ENCODE measurements around the gene FAM53C. TPM values are rescaled to one million over a fixed set of nuclear protein-coding genes. Genes with fewer than 3 reads are reported as not detected.

Gene FAM53C
- total and polyA plus RNA-seq, 10 of the 15 experiments (the other 5 are each of a cell fraction or from before 2014, with no cell fraction given), result 8.0 to 31.3 (median 24.0) TPM

GRCh38 chr5:138352722-138353559 is 14.9 kb downstream of the FAM53C start:
- H3K4me2 ChIP-seq (ENCODE audit: control insufficient read depth, insufficient read depth), result peak overlapping the region; percentile 90; the same call in 1 of the 2 replicates
- no peaks in the 10 kb centered on the region for H3K27me3 ChIP-seq (replicated peaks in 1 of 2; ENCODE audit: control insufficient read depth in 2 of 2, insufficient read depth in 2 of 2, low read length in 1 of 2)
- FAIRE-seq (no peak), DNase-seq (ENCODE audit: low read depth, low spot score) (no peak), ATAC-seq (peak; percentile 68)
- H3K27ac ChIP-seq (ENCODE audit: control insufficient read depth, insufficient read depth), result peak overlapping the region; percentile 93
- CTCF ChIA-PET, result interaction anchor here (0.6 to 7.7 kb wide), 42 partner anchors 9 to 1037 kb away, joined by 3 to 266 read pairs (median 4); partner anchors contain the start of genes BRD8, CDC23, CDC25C and EGR1
- POLR2A ChIA-PET, result interaction anchor here (0.9 to 8.9 kb wide), 12 partner anchors 15 to 599 kb away, joined by 3 to 143 read pairs (median 8); partner anchors contain the start of genes BRD8, CDC23, CDC25C and EGR1
- H3K9me3 ChIP-seq (replicated peaks; ENCODE audit: control insufficient read depth, insufficient read depth, low read length), result no peaks in the 10 kb centered on the region
- WGBS (ENCODE audit: insufficient coverage, insufficient replicate concordance, low lambda C conversion rate, missing lambda C conversion rate), result 1% methylated on average over 62 of the region's 88 CpGs
- peak overlapping the region; percentile 96 for H3K9ac ChIP-seq (ENCODE audit: control insufficient read depth, insufficient read depth, low read length)
- SMC1A ChIA-PET (ENCODE audit: uncharacterized antibody, unreplicated experiment), result interaction anchor here (0.8 to 6.5 kb wide), 12 partner anchors 14 to 173 kb away, joined by 3 to 102 read pairs (median 6); partner anchors contain the start of genes BRD8, CDC23, CDC25C and FAM53C
- peaks cover 3% of the 10 kb centered on the region for H3K4me1 ChIP-seq (ENCODE audit: control insufficient read depth, insufficient read depth, low read length)
- peaks cover 45% of the 10 kb centered on the region for H3K79me2 ChIP-seq (ENCODE audit: control insufficient read depth, insufficient read depth, low read length)
- RAD21 ChIA-PET (ENCODE audit: unreplicated experiment), result interaction anchor here (0.8 to 4.0 kb wide), 8 partner anchors 13 to 174 kb away, joined by 3 to 22 read pairs (median 10); partner anchors contain the start of genes BRD8, CDC25C, FAM53C and KIF20A
- peaks cover 1 to 9% of the 10 kb centered on the region in 2 experiments; a peak in 2 of 4 replicates for H3K36me3 ChIP-seq (ENCODE audit: control insufficient read depth in 2 of 2, insufficient read depth in 2 of 2, low read length in 1 of 2)
- intact Hi-C loops (cut with micrococcal nuclease; ENCODE audit: unreplicated experiment), result loop anchor here (1.0 to 10.0 kb wide), 3 partner anchors 16 to 318 kb away; partner anchors contain the start of genes BRD8, FAM13B and KIF20A
- H3K4me3 ChIP-seq, result peak overlapping the region; percentile 99
- peak overlapping the region; percentile 75 for H2AFZ ChIP-seq (ENCODE audit: control insufficient read depth, low read depth, low read length)
- BruUV-seq (replicated peaks), result no TSS peak
- no peaks in the 10 kb centered on the region for H4K20me1 ChIP-seq (ENCODE audit: control insufficient read depth, insufficient read depth)
- in situ Hi-C loops (cut with MboI), result no loop called here
- TF ChIP-seq, protein P1, sequence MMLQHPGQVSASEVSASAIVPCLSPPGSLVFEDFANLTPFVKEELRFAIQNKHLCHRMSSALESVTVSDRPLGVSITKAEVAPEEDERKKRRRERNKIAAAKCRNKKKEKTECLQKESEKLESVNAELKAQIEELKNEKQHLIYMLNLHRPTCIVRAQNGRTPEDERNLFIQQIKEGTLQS (IDR thresholded peaks at IDR 0.05; ENCODE audit: borderline replicate concordance, extremely low read depth, low read depth, low read length), result no peak
- TF ChIP-seq MXI1 (IDR thresholded peaks at IDR 0.05; ENCODE audit: low read depth, low read length) (peak; percentile 7; the same call in 1 of the 2 replicates), ETV6 (conservative IDR thresholded peaks at IDR 0.05 in 1 of 2, IDR thresholded peaks at IDR 0.05 in 1 of 2; ENCODE audit: borderline replicate concordance in 1 of 2, low read depth in 1 of 2) (no peak), ZZZ3 (IDR thresholded peaks at IDR 0.05; ENCODE audit: control insufficient read depth, insufficient read length, low read depth) (no peak), IKZF1 (conservative IDR thresholded peaks at IDR 0.05) (peak; percentile 80), ASH2L (IDR thresholded peaks at IDR 0.05; ENCODE audit: borderline replicate concordance, low read depth) (no peak), NRF1 (conservative IDR thresholded peaks at IDR 0.05; ENCODE audit: low read depth, low read length) (no peak), MEF2A (IDR thresholded peaks at IDR 0.05; ENCODE audit: insufficient read depth, low read depth, low read length) (no peak), FOS (IDR thresholded peaks at IDR 0.05; ENCODE audit: borderline replicate concordance, extremely low read depth, insufficient read length) (no peak), NR2F1 (conservative IDR thresholded peaks at IDR 0.05) (peak; percentile 63), SMAD5 (IDR thresholded peaks at IDR 0.05; ENCODE audit: low read depth) (no peak), TCF12 (IDR thresholded peaks at IDR 0.05; ENCODE audit: low read depth, low read length) (no peak), IKZF2 (IDR thresholded peaks at IDR 0.05) (peak; percentile 60 to 61; a peak in 3 of 4 replicates), RAD21 (IDR thresholded peaks at IDR 0.05; ENCODE audit: insufficient read depth, low read depth, low read length) (0 out of 2 replicates have a peak, but pooled peaks have one; percentile 8), RCOR1 (conservative IDR thresholded peaks at IDR 0.05; ENCODE audit: low read depth, low read length) (no peak), HSF1 (IDR thresholded peaks at IDR 0.05; ENCODE audit: low read depth, low read length) (no peak), EGR1 (IDR thresholded peaks at IDR 0.05; ENCODE audit: borderline replicate concordance in 1 of 2, low read depth in 2 of 2, low read length in 2 of 2) (peak in 1 of 2 experiments; percentile 72; a peak in 2 of 3 replicates), YBX1 (IDR thresholded peaks at IDR 0.05) (no peak)
- TF ChIP-seq, protein P2, sequence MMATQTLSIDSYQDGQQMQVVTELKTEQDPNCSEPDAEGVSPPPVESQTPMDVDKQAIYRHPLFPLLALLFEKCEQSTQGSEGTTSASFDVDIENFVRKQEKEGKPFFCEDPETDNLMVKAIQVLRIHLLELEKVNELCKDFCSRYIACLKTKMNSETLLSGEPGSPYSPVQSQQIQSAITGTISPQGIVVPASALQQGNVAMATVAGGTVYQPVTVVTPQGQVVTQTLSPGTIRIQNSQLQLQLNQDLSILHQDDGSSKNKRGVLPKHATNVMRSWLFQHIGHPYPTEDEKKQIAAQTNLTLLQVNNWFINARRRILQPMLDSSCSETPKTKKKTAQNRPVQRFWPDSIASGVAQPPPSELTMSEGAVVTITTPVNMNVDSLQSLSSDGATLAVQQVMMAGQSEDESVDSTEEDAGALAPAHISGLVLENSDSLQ (IDR thresholded peaks at IDR 0.05), result no peak

Measured in GM12878 (cell line).